HepG2 (cell line): ENCODE results near the gene PBX1.

Experiments
- BHLHE40 ChIP-seq: IDR thresholded peaks from 2 replicates; pipeline ENCODE4 v1.6.1; 2011; ENCODE audit warnings: low read length, improper control_type of control experiment
- CREB1 ChIP-seq, 2 experiments: fragments of 450-650 bp in 1 of 2; IDR thresholded peaks; 2 replicates each; pipeline ENCODE4 v1.6.1; 2016 to 2017; ENCODE audit warnings: control low read depth in 1 of 2, mild to moderate bottlenecking in 1 of 2, missing compliant biosample characterization in 1 of 2, missing genetic modification characterization in 1 of 2
- ELF4 ChIP-seq: sonication (generic); formaldehyde crosslinking; IDR thresholded peaks from 2 replicates; pipeline ENCODE4 v1.5.0; 2020; ENCODE audit warnings: missing genetic modification reagents, mild to moderate bottlenecking, moderate library complexity, borderline replicate concordance
- GABPB1 ChIP-seq: IDR thresholded peaks from 2 replicates; pipeline ENCODE4 v1.6.1; 2016; ENCODE audit warnings: mild to moderate bottlenecking, missing genetic modification reagents, moderate library complexity, missing compliant biosample characterization
- NFRKB ChIP-seq: fragments of 450-650 bp; IDR thresholded peaks from 2 replicates; pipeline ENCODE4 v1.6.1; 2017
- RERE ChIP-seq: IDR thresholded peaks from 2 replicates; pipeline ENCODE4 v1.6.1; 2016; ENCODE audit warnings: low read depth, missing genetic modification reagents, missing compliant biosample characterization
- ZBTB33 ChIP-seq: sonication (generic); formaldehyde crosslinking; IDR thresholded peaks from 2 replicates; pipeline ENCODE4 v1.4.0; 2020; ENCODE audit warnings: missing genetic modification reagents
- ZNF10 ChIP-seq: sonication (generic); formaldehyde crosslinking; IDR thresholded peaks from 2 replicates; pipeline ENCODE4 v1.4.0; 2020; ENCODE audit warnings: mild to moderate bottlenecking, low read depth, missing genetic modification reagents, borderline replicate concordance
- TF ChIP-seq, protein P1 (sequence below): IDR thresholded peaks from 2 replicates; pipeline ENCODE4 v1.6.1; 2012; ENCODE audit warnings: low read depth, low read length, improper control_type of control experiment

DNA sequence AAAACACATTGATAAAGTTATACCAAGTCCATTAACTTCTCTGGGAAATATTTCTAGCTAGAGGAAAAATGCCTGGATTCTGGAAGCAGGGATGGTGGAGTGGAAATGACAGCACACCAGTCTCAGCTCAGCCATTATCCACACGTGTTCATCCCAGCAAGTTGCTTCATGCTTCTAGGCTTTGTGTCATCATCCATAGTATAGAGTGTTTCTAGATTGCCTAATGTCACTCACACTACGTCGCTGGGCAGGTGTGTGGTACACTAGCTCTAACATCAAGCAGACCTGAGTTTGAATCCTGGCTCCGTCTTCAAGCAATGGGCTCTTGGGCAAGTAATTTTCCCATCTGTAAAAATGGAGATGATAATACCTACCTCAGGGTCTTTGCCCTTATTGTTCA lies 326.3 kb downstream of the PBX1 start:
- no peak for TF ChIP-seq ZBTB33 (CRISPR knock-in tag)
- no peak for TF ChIP-seq ELF4 (CRISPR knock-in tag)
- no peak for TF ChIP-seq NFRKB
- TF ChIP-seq, protein P1, sequence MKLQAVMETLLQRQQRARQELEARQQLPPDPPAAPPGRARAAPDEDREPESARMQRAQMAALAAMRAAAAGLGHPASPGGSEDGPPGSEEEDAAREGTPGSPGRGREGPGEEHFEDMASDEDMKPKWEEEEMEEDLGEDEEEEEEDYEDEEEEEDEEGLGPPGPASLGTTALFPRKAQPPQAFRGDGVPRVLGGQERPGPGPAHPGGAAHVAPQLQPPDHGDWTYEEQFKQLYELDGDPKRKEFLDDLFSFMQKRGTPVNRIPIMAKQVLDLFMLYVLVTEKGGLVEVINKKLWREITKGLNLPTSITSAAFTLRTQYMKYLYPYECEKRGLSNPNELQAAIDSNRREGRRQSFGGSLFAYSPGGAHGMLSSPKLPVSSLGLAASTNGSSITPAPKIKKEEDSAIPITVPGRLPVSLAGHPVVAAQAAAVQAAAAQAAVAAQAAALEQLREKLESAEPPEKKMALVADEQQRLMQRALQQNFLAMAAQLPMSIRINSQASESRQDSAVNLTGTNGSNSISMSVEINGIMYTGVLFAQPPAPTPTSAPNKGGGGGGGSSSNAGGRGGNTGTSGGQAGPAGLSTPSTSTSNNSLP: no peak
- no peak for TF ChIP-seq ZNF10 (CRISPR knock-in tag)
- TF ChIP-seq GABPB1 (CRISPR knock-in tag): no peak
- no peak for TF ChIP-seq RERE (CRISPR knock-in tag)
- TF ChIP-seq BHLHE40: no peak
- TF ChIP-seq CREB1 (IDR thresholded peaks at IDR 0.05): no peak
- TF ChIP-seq CREB1 (CRISPR knock-in tag; IDR thresholded peaks at IDR 0.05): no peak
